Smooth muscle cell of the pulmonary artery (primary cell): ENCODE data around the gene SPTBN1. TPM values are rescaled to one million over a fixed set of nuclear protein-coding genes. Genes with fewer than 3 reads are reported as not detected.

Experiments
- total RNA-seq: library from RNA; depleted of rRNA; stranded (reverse); fragments of >200 nt; gene quantifications from 2 replicates; pipeline ENCODE4 v1.2.3, GENCODE V29; 2014

Gene SPTBN1
- 365 and 465 TPM in 2 replicates for total RNA-seq

GRCh38 chr2:54455563-54456361 is at the start of gene SPTBN1:
SPTBN1 (plus strand) TSS chr2:54456327; CDS start chr2:54526419, 70,092 bp downstream.

Other genes starting within 250 kb of the SPTBN1 start
- gene TSPYL6, start 200.1 kb upstream of the SPTBN1 start, total RNA-seq, result not detected in 2 replicates